GM23338 (cell line): ENCODE measurements around the gene SH3TC2. TPM values are rescaled to one million over a fixed set of nuclear protein-coding genes. Genes with fewer than 3 reads are reported as not detected.

Experiments used
- ATAC-seq: fragments of 200-7000 bp; cut with Tn5 transposase; 3 replicates; pipeline ENCODE4 v1.9.1; 2020
- DNase-seq: peaks from one replicate; pipeline ENCODE4 v3.0.0-alpha.2; 2015; ENCODE audit warnings: low spot score
- H2AFZ ChIP-seq: fragments of 200-600 bp; sonication (generic); 2 replicates; pipeline ENCODE4 v1.8.0; 2016; ENCODE audit warnings: antibody characterized with exemption, mild to moderate bottlenecking, moderate library complexity
- H3F3A ChIP-seq: fragments of 200-600 bp; sonication (generic); replicated peaks from 2 replicates; pipeline ENCODE4 v1.8.0; 2017; ENCODE audit warnings: antibody characterized with exemption, mixed run types, low read depth
- H3K27ac ChIP-seq: fragments of 200-600 bp; sonication (generic); 2 replicates; pipeline ENCODE4 v1.6.1; 2016; ENCODE audit warnings: low read depth
- H3K27me3 ChIP-seq: fragments of 200-600 bp; sonication (generic); 2 replicates; pipeline ENCODE4 v1.8.0; 2016; ENCODE audit warnings: mild to moderate bottlenecking, mixed run types, moderate library complexity; ENCODE audit not compliant: insufficient read depth
- H3K36me3 ChIP-seq: fragments of 200-600 bp; sonication (generic); 2 replicates; pipeline ENCODE4 v1.8.0; 2016; ENCODE audit warnings: mild to moderate bottlenecking; ENCODE audit not compliant: insufficient read depth
- H3K4me1 ChIP-seq: fragments of 200-600 bp; sonication (generic); 2 replicates; pipeline ENCODE4 v1.8.0; 2016; ENCODE audit warnings: mild to moderate bottlenecking, moderate library complexity; ENCODE audit not compliant: insufficient read depth
- H3K4me2 ChIP-seq: fragments of 200-600 bp; sonication (generic); 2 replicates; pipeline ENCODE4 v1.7.1; 2017; ENCODE audit warnings: mixed run types
- H3K4me3 ChIP-seq: fragments of 200-600 bp; sonication (generic); 2 replicates; pipeline ENCODE4 v1.6.1; 2016; ENCODE audit warnings: mixed run types
- H3K79me2 ChIP-seq: fragments of 200-600 bp; sonication (generic); replicated peaks from 2 replicates; pipeline ENCODE4 v1.8.0; 2017; ENCODE audit warnings: mild to moderate bottlenecking; ENCODE audit not compliant: insufficient read depth
- H3K9me2 ChIP-seq: fragments of 200-600 bp; sonication (generic); 2 replicates; pipeline ENCODE4 v1.8.0; 2017; ENCODE audit not compliant: insufficient read depth
- H4K20me1 ChIP-seq: fragments of 200-600 bp; sonication (generic); replicated peaks from 2 replicates; pipeline ENCODE4 v1.8.0; 2017; ENCODE audit warnings: mild to moderate bottlenecking; ENCODE audit not compliant: insufficient read depth
- H3K27ac Mint-ChIP-seq: 2 replicates; pipeline ENCODE4 v1.8.0; 2020; ENCODE audit warnings: inconsistent platforms, mild to moderate bottlenecking, moderate library complexity, mixed read lengths
- H3K27me3 Mint-ChIP-seq: 3 replicates; pipeline ENCODE4 v1.8.0; 2022; ENCODE audit warnings: low read depth, mild to moderate bottlenecking, moderate library complexity, mixed read lengths, inconsistent platforms; ENCODE audit not compliant: insufficient read depth, poor library complexity
- H3K36me3 Mint-ChIP-seq: 3 replicates; pipeline ENCODE4 v1.8.0; 2021; ENCODE audit warnings: low read depth, mild to moderate bottlenecking, inconsistent platforms, moderate library complexity, mixed read lengths
- H3K4me1 Mint-ChIP-seq: 3 replicates; pipeline ENCODE4 v1.8.0; 2020; ENCODE audit warnings: mild to moderate bottlenecking, inconsistent platforms, mixed read lengths
- H3K4me3 Mint-ChIP-seq: 3 replicates; pipeline ENCODE4 v1.8.0; 2021; ENCODE audit warnings: moderate library complexity, mild to moderate bottlenecking, inconsistent platforms, mixed read lengths
- H3K9me3 Mint-ChIP-seq: 3 replicates; pipeline ENCODE4 v1.8.0; 2020; ENCODE audit warnings: moderate library complexity, mild to moderate bottlenecking, inconsistent platforms, mixed read lengths
- CREB1 ChIP-seq: fragments of 250-450 bp; sonication (Bioruptor Pico); IDR thresholded peaks from 2 replicates; pipeline ENCODE4 v1.5.0; 2020; ENCODE audit warnings: low read depth, mild to moderate bottlenecking, moderate library complexity
- CTCF ChIP-seq, 2 experiments: fragments of 200-600 bp in 1 of 2; sonication (generic) in 1 of 2; conservative IDR thresholded peaks; 2 replicates each; pipeline versions ENCODE4 v1.5.1 to v1.6.1; 2016 to 2017; ENCODE audit warnings: antibody characterized with exemption in 2 of 2, low read depth in 2 of 2, mild to moderate bottlenecking in 2 of 2, moderate library complexity in 1 of 2
- ETS1 ChIP-seq: IDR thresholded peaks from 2 replicates; pipeline ENCODE4 v1.6.1; 2016; ENCODE audit warnings: antibody characterized with exemption
- EZH2 ChIP-seq: fragments of 200-600 bp; sonication (generic); IDR thresholded peaks from one replicate; pipeline ENCODE4 v1.8.0; 2017; ENCODE audit warnings: antibody characterized with exemption, mild to moderate bottlenecking, low read depth; ENCODE audit not compliant: unreplicated experiment
- EZH2phosphoT487 ChIP-seq: fragments of 200-600 bp; sonication (generic); IDR thresholded peaks from one replicate; pipeline ENCODE4 v1.8.1; 2018; ENCODE audit warnings: antibody characterized with exemption; ENCODE audit not compliant: unreplicated experiment
- JUNB ChIP-seq: IDR thresholded peaks from one replicate; pipeline ENCODE4 v1.6.1; 2016; ENCODE audit warnings: antibody characterized with exemption; ENCODE audit not compliant: unreplicated experiment
- NANOG ChIP-seq: IDR thresholded peaks from 2 replicates; pipeline ENCODE4 v1.6.1; 2016; ENCODE audit warnings: antibody characterized with exemption, borderline replicate concordance
- POLR2AphosphoS5 ChIP-seq: IDR thresholded peaks from 2 replicates; pipeline ENCODE4 v1.6.1; 2016; ENCODE audit warnings: antibody characterized with exemption, low read depth
- REST ChIP-seq: IDR thresholded peaks from one replicate; pipeline ENCODE4 v1.6.1; 2018; ENCODE audit warnings: antibody characterized with exemption; ENCODE audit not compliant: unreplicated experiment
- STAT1 ChIP-seq: IDR thresholded peaks from one replicate; pipeline ENCODE4 v1.6.1; 2016; ENCODE audit warnings: antibody characterized with exemption; ENCODE audit not compliant: unreplicated experiment
- ZNF114 ChIP-seq: fragments of 250-450 bp; sonication (Bioruptor Pico); IDR thresholded peaks from 2 replicates; pipeline ENCODE4 v1.5.0; 2020; ENCODE audit warnings: mild to moderate bottlenecking, moderate library complexity
- ZNF331 ChIP-seq: fragments of 250-450 bp; sonication (Bioruptor Pico); IDR thresholded peaks from 2 replicates; pipeline ENCODE4 v1.5.0; 2020; ENCODE audit warnings: low read depth, mild to moderate bottlenecking, moderate library complexity
- ZNF462 ChIP-seq: fragments of 250-450 bp; sonication (Bioruptor Pico); IDR thresholded peaks from 2 replicates; pipeline ENCODE4 v1.5.0; 2020; ENCODE audit warnings: mild to moderate bottlenecking, moderate library complexity
- polyA plus RNA-seq: library from polyadenylated mRNA; unstranded; fragments of >200 nt; fragmentation: Nextera tagmentation; extraction: Ambion mirVana; gene quantifications from 2 replicates; pipeline ENCODE4 v1.2.1, GENCODE V29; 2016
- total RNA-seq: library from RNA; depleted of rRNA; stranded (reverse); fragments of >200 nt; shearing (Covaris generic); gene quantifications from 2 replicates; pipeline ENCODE4 v1.2.3, GENCODE V29; 2014

SH3TC2 gene
- total and polyA plus RNA-seq, 2 experiments from 2014 or later = 0.10 to 0.17 TPM

- H3K27me3 Mint-ChIP-seq = peaks cover 1% of the 10 kb centered on the region
- no peak for TF ChIP-seq POLR2AphosphoS5
- TF ChIP-seq REST = no peak
- TF ChIP-seq ZNF114 (CRISPR knock-in tag) = no peak
- no peak for TF ChIP-seq ZNF462 (CRISPR knock-in tag)
- no peak for TF ChIP-seq EZH2
- no peak for TF ChIP-seq ZNF331 (CRISPR knock-in tag)
- no peak for TF ChIP-seq CTCF (conservative IDR thresholded peaks at IDR 0.05; ENCODE audit: low read depth in 2 of 2)
- no peak for TF ChIP-seq JUNB
- TF ChIP-seq STAT1 = no peak
- no peak for TF ChIP-seq NANOG
- no peak for TF ChIP-seq ETS1
- no peak for TF ChIP-seq EZH2phosphoT487
- no peak for TF ChIP-seq CREB1 (CRISPR knock-in tag)
- no peak overlapping the region for H3K4me3 Mint-ChIP-seq
- H3K27me3 ChIP-seq = no peaks in the 10 kb centered on the region
- no peaks in the 10 kb centered on the region for H3K36me3 ChIP-seq
- H3K36me3 Mint-ChIP-seq = no peaks in the 10 kb centered on the region
- H3K79me2 ChIP-seq = no peaks in the 10 kb centered on the region
- no peaks in the 10 kb centered on the region; the same call in none of the 2 replicates for H3K9me2 ChIP-seq
- no peak overlapping the region for H3K27ac ChIP-seq
- H3K4me3 ChIP-seq = no peak overlapping the region
- DNase-seq (no peak), ATAC-seq (no peak)
- no peaks in the 10 kb centered on the region for H3F3A ChIP-seq
- H3K4me1 Mint-ChIP-seq = peaks cover 14% of the 10 kb centered on the region; the same call in 2 of the 3 replicates
- no peaks in the 10 kb centered on the region for H4K20me1 ChIP-seq
- no peak overlapping the region for H2AFZ ChIP-seq
- H3K27ac Mint-ChIP-seq = no peak overlapping the region
- H3K4me1 ChIP-seq = peaks cover 7% of the 10 kb centered on the region; the same call in 1 of the 2 replicates
- H3K4me2 ChIP-seq = no peak overlapping the region
- peaks cover 4% of the 10 kb centered on the region; the same call in 2 of the 3 replicates for H3K9me3 Mint-ChIP-seq
These were observed 1.1 kb upstream of the SH3TC2 start for GRCh38 chr5:149063896-149064478.
